ENCODE results near the gene RETREG2.

DNA sequence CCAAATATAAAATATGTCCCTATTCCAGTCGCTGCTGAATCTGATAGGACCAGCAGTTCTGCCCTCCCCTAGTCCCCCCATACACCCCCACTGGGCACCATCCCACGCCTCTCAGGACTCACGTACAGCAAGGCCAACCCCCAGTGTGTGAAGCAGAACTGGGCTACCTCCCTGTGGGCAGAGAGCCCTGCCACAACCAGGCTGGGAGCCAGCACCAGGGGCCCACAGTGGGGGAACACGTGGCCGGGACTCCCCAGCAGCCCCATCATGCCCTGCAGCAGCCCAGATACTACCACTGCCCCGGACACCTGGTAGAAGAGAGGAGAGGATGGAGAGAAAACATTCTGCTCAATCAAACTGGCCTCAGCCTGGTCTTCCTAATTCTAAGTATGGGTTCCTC, 9.5 kb upstream of the RETREG2 start:
- TF ChIP-seq, protein P1, sequence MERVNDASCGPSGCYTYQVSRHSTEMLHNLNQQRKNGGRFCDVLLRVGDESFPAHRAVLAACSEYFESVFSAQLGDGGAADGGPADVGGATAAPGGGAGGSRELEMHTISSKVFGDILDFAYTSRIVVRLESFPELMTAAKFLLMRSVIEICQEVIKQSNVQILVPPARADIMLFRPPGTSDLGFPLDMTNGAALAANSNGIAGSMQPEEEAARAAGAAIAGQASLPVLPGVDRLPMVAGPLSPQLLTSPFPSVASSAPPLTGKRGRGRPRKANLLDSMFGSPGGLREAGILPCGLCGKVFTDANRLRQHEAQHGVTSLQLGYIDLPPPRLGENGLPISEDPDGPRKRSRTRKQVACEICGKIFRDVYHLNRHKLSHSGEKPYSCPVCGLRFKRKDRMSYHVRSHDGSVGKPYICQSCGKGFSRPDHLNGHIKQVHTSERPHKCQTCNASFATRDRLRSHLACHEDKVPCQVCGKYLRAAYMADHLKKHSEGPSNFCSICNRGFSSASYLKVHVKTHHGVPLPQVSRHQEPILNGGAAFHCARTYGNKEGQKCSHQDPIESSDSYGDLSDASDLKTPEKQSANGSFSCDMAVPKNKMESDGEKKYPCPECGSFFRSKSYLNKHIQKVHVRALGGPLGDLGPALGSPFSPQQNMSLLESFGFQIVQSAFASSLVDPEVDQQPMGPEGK (CRISPR knock-in tag; IDR thresholded peaks at IDR 0.05; ENCODE audit: borderline replicate concordance), result no peak
- TF ChIP-seq ZFP30 (CRISPR knock-in tag; IDR thresholded peaks at IDR 0.05), result no peak
- no peak for TF ChIP-seq CSRNP3 (CRISPR knock-in tag; IDR thresholded peaks at IDR 0.05)
- no peak for TF ChIP-seq GLIS3 (CRISPR knock-in tag; IDR thresholded peaks at IDR 0.05)
- TF ChIP-seq ZFP3 (CRISPR knock-in tag; IDR thresholded peaks at IDR 0.05), result no peak
- TF ChIP-seq CSDC2 (CRISPR knock-in tag; IDR thresholded peaks at IDR 0.05), result no peak
- no peak for TF ChIP-seq ISL1 (CRISPR knock-in tag; IDR thresholded peaks at IDR 0.05)
- TF ChIP-seq, protein P2, sequence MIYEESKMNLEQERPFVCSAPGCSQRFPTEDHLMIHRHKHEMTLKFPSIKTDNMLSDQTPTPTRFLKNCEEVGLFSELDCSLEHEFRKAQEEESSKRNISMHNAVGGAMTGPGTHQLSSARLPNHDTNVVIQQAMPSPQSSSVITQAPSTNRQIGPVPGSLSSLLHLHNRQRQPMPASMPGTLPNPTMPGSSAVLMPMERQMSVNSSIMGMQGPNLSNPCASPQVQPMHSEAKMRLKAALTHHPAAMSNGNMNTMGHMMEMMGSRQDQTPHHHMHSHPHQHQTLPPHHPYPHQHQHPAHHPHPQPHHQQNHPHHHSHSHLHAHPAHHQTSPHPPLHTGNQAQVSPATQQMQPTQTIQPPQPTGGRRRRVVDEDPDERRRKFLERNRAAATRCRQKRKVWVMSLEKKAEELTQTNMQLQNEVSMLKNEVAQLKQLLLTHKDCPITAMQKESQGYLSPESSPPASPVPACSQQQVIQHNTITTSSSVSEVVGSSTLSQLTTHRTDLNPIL (CRISPR knock-in tag; IDR thresholded peaks at IDR 0.05; ENCODE audit: low read depth), result no peak
- TF ChIP-seq ZNF565 (CRISPR knock-in tag; conservative IDR thresholded peaks at IDR 0.05; ENCODE audit: low read depth), result no peak

Data from SK-N-SH treated with all-trans-retinoic acid at 6 μM for 48 hours (cell line).